Cardiac muscle cell (in vitro differentiated cells and primary cell): ENCODE results near the gene AIFM1. TPM values are rescaled to one million over a fixed set of nuclear protein-coding genes. Genes with fewer than 3 reads are reported as not detected.

Source experiments
- DNase-seq, 2 donors: peaks; one replicate each; pipeline versions ENCODE4 v3.0.0 to v3.0.0-alpha.2; 2010 to 2017; ENCODE audit warnings: low read depth in 1 of 2, low spot score in 1 of 2
- H3K27ac ChIP-seq: fragments of 200-600 bp; sonication (generic); 2 replicates; pipeline ENCODE4 v1.5.1; 2016
- H3K27me3 ChIP-seq: fragments of 200-600 bp; sonication (generic); 2 replicates; pipeline ENCODE4 v1.6.0; 2016; ENCODE audit warnings: control low read depth
- H3K36me3 ChIP-seq: fragments of 200-600 bp; sonication (generic); 2 replicates; pipeline ENCODE4 v1.5.1; 2016; ENCODE audit warnings: control low read depth
- H3K4me1 ChIP-seq: fragments of 200-600 bp; sonication (generic); 2 replicates; pipeline ENCODE4 v1.8.1; 2017; ENCODE audit warnings: low read depth, mild to moderate bottlenecking, mixed run types
- H3K4me3 ChIP-seq: fragments of 200-600 bp; sonication (generic); 2 replicates; pipeline ENCODE4 v1.5.1; 2016; ENCODE audit warnings: mild to moderate bottlenecking
- H3K9me3 ChIP-seq: fragments of 200-600 bp; sonication (generic); 2 replicates; pipeline ENCODE4 v1.5.1; 2017; ENCODE audit warnings: low read depth, mild to moderate bottlenecking, control low read depth
- CTCF ChIP-seq: IDR thresholded peaks from 2 replicates; pipeline ENCODE4 v1.5.1; 2012; ENCODE audit warnings: low read depth, mild to moderate bottlenecking, low read length
- polyA plus RNA-seq: library from polyadenylated mRNA; unstranded; fragments of >200 nt; fragmentation: Nextera tagmentation; extraction: Ambion mirVana; gene quantifications from 2 replicates; pipeline ENCODE4 v1.2.1, GENCODE V29; 2016
- total RNA-seq: library from RNA; depleted of rRNA; stranded (reverse); fragments of >200 nt; gene quantifications from 2 replicates; pipeline ENCODE4 v1.2.3, GENCODE V29; 2016

AIFM1 gene
- total and polyA plus RNA-seq, 2 experiments from 2014 or later = 53.6 to 184 TPM

GRCh38 chrX:130091980-130092522, 73.6 kb downstream of the AIFM1 start:
- DNase-seq = no peak
- TF ChIP-seq CTCF = no peak
- Histone ChIP-seq H3K27ac (no peak overlapping the region), H3K36me3 (no peaks in the 10 kb centered on the region), H3K27me3 (no peaks in the 10 kb centered on the region), H3K9me3 (no peaks in the 10 kb centered on the region), H3K4me1 (no peaks in the 10 kb centered on the region), H3K4me3 (no peak overlapping the region)

- Histone ChIP-seq H3K4me3 (no peak overlapping the region), H3K27ac (no peak overlapping the region), H3K4me1 (no peaks in the 10 kb centered on the region), H3K36me3 (no peaks in the 10 kb centered on the region), H3K27me3 (no peaks in the 10 kb centered on the region), H3K9me3 (no peaks in the 10 kb centered on the region)
- DNase-seq = no peak
- TF ChIP-seq CTCF = no peak
Observed at GRCh38 chrX:130090364-130090763, 75.3 kb downstream of the AIFM1 start.

- TF ChIP-seq CTCF = no peak
- Histone ChIP-seq H3K36me3 (no peaks in the 10 kb centered on the region), H3K4me1 (no peaks in the 10 kb centered on the region), H3K27me3 (no peaks in the 10 kb centered on the region), H3K4me3 (no peak overlapping the region), H3K27ac (no peak overlapping the region), H3K9me3 (no peaks in the 10 kb centered on the region)
- no peak for DNase-seq
Observed at GRCh38 chrX:130086447-130087206, 79.0 kb downstream of the AIFM1 start.

- no peaks in the 10 kb centered on the region for H3K36me3 ChIP-seq
- H3K4me3 ChIP-seq = no peak overlapping the region
- H3K27me3 ChIP-seq = no peaks in the 10 kb centered on the region
- H3K9me3 ChIP-seq = no peaks in the 10 kb centered on the region
- DNase-seq = peak in 1 of 2 donors; percentile 39
- H3K4me1 ChIP-seq = no peaks in the 10 kb centered on the region
- TF ChIP-seq CTCF = no peak
- H3K27ac ChIP-seq = no peak overlapping the region
Observed at GRCh38 chrX:130085551-130086446, 79.8 kb downstream of the AIFM1 start.

GRCh38 chrX:130084631-130085237, 80.9 kb downstream of the AIFM1 start:
- Histone ChIP-seq H3K36me3 (no peaks in the 10 kb centered on the region), H3K27ac (no peak overlapping the region), H3K4me3 (no peak overlapping the region), H3K4me1 (no peaks in the 10 kb centered on the region), H3K9me3 (no peaks in the 10 kb centered on the region), H3K27me3 (no peaks in the 10 kb centered on the region)
- TF ChIP-seq CTCF = no peak
- no peak for DNase-seq
